ENCODE measurements around the gene KIF27. TPM values are rescaled to one million over a fixed set of nuclear protein-coding genes. Genes with fewer than 3 reads are reported as not detected.

Gene KIF27
- total RNA-seq (1 to 10 TPM; 3.0 to 5.3 (median 3.8) TPM), polyA plus RNA-seq (1 to 10 TPM in 1 of 2 donors, under 1 TPM in 1; 0.80 to 1.4 TPM)

GRCh38 chr9:83920927-83921707 lies at the start of gene KIF27:
TSS of gene KIF27 (minus strand) at chr9:83921432. CDS start at chr9:83915591, 5,841 bp downstream.
- intact Hi-C loops (cut with DNase I), result no loop called here
- H3K4me1 ChIP-seq, result peaks cover 0 to 12% (median 5%) of the 10 kb centered on the region in 3 donors
- TF ChIP-seq CTCF (IDR thresholded peaks at IDR 0.05), result peak in 3 of 4 donors; percentile 17 to 36 (median 31)
- no peaks in the 10 kb centered on the region for H3K36me3 ChIP-seq
- no peaks in the 10 kb centered on the region for H3K27me3 ChIP-seq
- peak within 1 kb of the TSS; percentile 62 to 89 (median 76) for H3K4me3 ChIP-seq
- WGBS, 2 donors, result 0 to 1% methylated on average over 62 to 92 of the region's 92 CpGs
- ATAC-seq (peak; percentile 94 to 98 (median 95)), FAIRE-seq (peak; percentile 67), DNase-seq (peak; percentile 99 to 100 (median 100))
- no peaks in the 10 kb centered on the region for H3K9me3 ChIP-seq
- peak within 1 kb of the TSS; percentile 95 to 98 (median 96) for H3K27ac ChIP-seq

GRCh38 chr9:83969602-83970001 lies 48.4 kb upstream of the KIF27 start:
- no peak for TF ChIP-seq CTCF (IDR thresholded peaks at IDR 0.05)
- intact Hi-C loops (cut with DNase I), result no loop called here
- Histone ChIP-seq H3K27ac (no peak overlapping the region), H3K4me3 (no peak overlapping the region), H3K27me3 (no peaks in the 10 kb centered on the region), H3K4me1 (no peaks in the 10 kb centered on the region), H3K9me3 (no peaks in the 10 kb centered on the region), H3K36me3 (peaks cover 15 to 78% (median 60%) of the 10 kb centered on the region in 3 donors)
- WGBS, 2 donors, result 67 to 70% methylated on average over 3 of the region's 3 CpGs
- FAIRE-seq, result no peak
- ATAC-seq, result no peak
- no peak for DNase-seq

GRCh38 chr9:83967073-83967472 lies 45.8 kb upstream of the KIF27 start:
- H3K4me3 ChIP-seq, result no peak overlapping the region
- peaks cover 14 to 52% (median 36%) of the 10 kb centered on the region in 3 donors for H3K36me3 ChIP-seq
- 85 to 89% methylated on average over 1 of the region's 1 CpG for WGBS, 2 donors
- no peaks in the 10 kb centered on the region for H3K9me3 ChIP-seq
- FAIRE-seq (no peak), ATAC-seq (no peak), DNase-seq (no peak)
- intact Hi-C loops (cut with DNase I), result no loop called here
- no peaks in the 10 kb centered on the region for H3K4me1 ChIP-seq
- H3K27ac ChIP-seq, result no peak overlapping the region
- no peaks in the 10 kb centered on the region for H3K27me3 ChIP-seq
- no peak for TF ChIP-seq CTCF (IDR thresholded peaks at IDR 0.05)

GRCh38 chr9:83966209-83966582 lies 45.0 kb upstream of the KIF27 start:
- ATAC-seq, result peak in 1 of 4 donors; percentile 17
- DNase-seq, result no peak
- FAIRE-seq, result no peak
- WGBS, 2 donors, result 94 to 98% methylated on average over 8 of the region's 8 CpGs
- Histone ChIP-seq H3K27ac (no peak overlapping the region), H3K9me3 (no peaks in the 10 kb centered on the region), H3K27me3 (no peaks in the 10 kb centered on the region), H3K4me1 (no peaks in the 10 kb centered on the region), H3K4me3 (no peak overlapping the region), H3K36me3 (peaks cover 7 to 43% (median 28%) of the 10 kb centered on the region in 3 donors)
- no peak for TF ChIP-seq CTCF (IDR thresholded peaks at IDR 0.05)
- intact Hi-C loops (cut with DNase I), result no loop called here
